Stimulated activated CD8-positive, alpha-beta memory T cell treated with anti-CD3 and anti-CD28 coated beads, Interleukin-4, amount 100 ng/mL, for 24 hours (primary cell): ENCODE results near the gene IGFN1.

Experiments
- DNase-seq: peaks from one replicate; pipeline ENCODE4 v3.0.0-alpha.2; 2020; ENCODE audit warnings: low read depth

The IGFN1 gene

GRCh38 chr1:201163707-201164106 is 26.9 kb upstream of the IGFN1 start:
- no peak for DNase-seq

- no peak for DNase-seq
Observed at GRCh38 chr1:201164645-201165044, 26.0 kb upstream of the IGFN1 start.

- DNase-seq: no peak
Observed at GRCh38 chr1:201167041-201167991, 23.3 kb upstream of the IGFN1 start.

GRCh38 chr1:201169203-201169602 is 21.4 kb upstream of the IGFN1 start:
- no peak for DNase-seq

DNA sequence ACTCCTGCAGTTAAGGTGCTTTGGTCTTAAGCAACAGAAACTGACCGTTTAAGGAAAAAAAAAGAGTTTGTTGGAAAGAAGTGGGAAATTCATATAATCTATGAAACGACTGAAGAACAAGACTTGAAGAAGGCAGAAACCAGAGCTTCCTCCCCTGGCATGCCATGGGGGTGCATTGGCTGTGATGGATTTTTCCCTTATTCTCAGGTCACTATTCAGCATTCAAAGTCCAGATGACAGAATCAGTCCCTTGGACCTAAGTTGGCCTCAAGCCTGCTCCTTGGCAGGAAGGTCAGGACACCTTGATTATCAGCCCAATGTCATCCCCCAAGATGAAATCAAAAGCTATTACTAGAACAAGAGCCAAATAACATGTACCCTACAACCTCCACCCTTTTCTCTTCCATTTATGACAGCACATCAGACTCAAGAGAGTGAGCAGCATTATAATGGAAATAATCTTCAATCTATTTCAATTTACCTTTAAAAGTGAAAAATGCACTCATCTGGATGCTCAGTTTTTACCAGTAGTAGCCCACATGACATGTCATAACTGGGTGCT is 20.6 kb upstream of the IGFN1 start:
- no peak for DNase-seq

DNA sequence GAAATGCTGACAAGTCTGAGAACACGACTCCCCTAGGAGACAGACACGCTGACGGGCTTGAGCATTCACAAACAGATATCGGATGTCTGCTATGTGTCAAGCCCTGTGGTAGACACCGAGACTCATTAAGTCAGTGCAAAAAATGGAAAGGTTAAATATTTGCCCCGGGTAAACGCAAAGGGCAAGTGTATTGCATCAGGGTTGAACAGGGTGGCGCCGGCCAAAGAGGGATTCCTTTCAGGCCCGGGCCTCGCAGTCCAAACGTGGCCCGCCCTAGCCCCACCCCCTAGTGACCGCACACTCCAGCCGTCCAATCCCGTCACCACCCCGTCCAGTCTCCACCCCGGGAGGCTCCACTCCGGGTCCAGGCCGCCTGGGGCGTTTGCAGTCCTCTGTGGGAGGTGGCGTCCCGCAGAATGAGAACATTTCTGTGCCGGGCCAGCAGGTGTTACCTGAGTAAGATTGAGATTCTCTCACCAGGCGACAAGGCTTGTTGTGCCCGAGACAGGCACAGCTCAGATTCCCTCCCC is 20.0 kb upstream of the IGFN1 start:
- DNase-seq: peak; percentile 74

- DNase-seq: peak; percentile 41
Observed at GRCh38 chr1:201171063-201172036, 19.3 kb upstream of the IGFN1 start.

- DNase-seq: no peak
Observed at GRCh38 chr1:201172326-201172725, 18.3 kb upstream of the IGFN1 start.

- DNase-seq: no peak
Observed at GRCh38 chr1:201172999-201173610, 17.5 kb upstream of the IGFN1 start.

- no peak for DNase-seq
Observed at GRCh38 chr1:201173736-201174135, 16.9 kb upstream of the IGFN1 start.

DNA sequence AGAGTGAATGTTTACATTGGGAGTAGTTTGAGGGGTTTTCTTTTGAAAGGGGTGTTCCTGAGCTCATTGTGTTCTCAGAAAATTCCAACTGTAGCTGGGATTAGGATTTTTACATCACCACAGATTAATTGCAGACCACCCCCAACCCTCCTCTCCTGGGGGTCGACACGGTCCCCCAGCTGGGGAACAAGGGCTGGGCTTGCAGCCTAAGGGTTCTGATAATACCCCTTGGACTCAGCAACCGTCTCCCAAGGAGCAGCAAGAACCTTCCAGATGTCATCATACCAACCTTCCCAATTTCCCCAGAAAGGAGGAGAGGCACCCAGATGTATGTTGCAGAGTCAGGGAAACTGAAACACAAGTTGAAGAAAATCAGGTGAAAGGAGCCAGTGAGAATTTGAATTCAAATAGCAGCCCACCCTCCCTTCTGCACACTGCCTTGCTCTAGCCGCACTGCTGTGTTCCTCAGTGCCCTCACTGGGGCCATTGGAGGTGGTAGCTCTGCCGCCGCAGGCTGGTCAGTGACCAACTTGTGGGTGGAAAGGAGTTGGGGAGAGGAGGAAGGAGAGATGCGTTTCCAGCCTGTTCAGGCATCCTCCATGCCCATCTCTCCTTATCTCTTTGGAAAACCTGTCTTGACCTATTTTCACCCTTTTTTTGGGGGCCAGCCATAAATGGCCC is 14.7 kb upstream of the IGFN1 start:
- DNase-seq: no peak

DNA sequence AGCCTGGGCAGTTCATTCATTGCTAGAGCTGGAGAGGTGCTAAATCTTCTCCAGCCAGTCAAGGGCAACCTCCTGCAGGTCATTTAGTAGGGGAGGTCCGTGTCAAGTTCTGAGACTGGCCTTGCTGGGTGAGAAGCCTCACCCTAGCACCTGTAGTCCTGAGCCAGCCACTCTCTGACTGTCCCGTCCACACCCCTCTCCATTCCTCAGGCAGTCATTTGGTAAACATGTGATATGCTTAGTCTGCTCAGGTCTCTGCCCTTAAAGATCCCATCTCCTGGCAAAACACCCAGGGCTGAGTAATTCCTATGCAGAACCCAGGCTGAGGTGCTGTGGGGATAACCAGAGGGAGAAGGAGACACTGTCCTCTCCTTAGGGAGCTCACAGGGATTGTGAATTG is 13.7 kb upstream of the IGFN1 start:
- DNase-seq: no peak

GRCh38 chr1:201178718-201179117 is 11.9 kb upstream of the IGFN1 start:
- DNase-seq: no peak

- DNase-seq: no peak
Observed at GRCh38 chr1:201180141-201180540, 10.5 kb upstream of the IGFN1 start.

- DNase-seq: no peak
Observed at GRCh38 chr1:201180901-201181300, 9.7 kb upstream of the IGFN1 start.

DNA sequence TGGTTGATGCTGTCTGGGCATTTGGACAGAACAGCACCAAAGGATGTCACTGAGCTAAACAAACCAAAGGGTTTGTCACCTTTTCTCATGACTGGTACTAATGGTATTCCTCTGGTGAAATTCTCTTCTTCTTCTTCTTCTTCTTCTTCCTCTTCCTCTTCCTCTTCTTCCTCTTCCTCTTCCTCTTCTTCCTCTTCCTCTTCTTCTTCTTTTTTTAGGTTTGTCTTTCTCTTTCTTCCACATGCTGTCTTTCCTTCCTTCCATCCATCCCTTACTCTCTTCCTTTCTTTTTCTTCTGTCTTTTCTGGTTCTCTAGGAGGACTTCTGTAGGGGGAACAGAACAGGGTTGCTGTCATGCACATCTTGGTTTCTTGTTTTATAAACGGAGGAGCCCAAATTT is 9.3 kb upstream of the IGFN1 start:
- DNase-seq: no peak

DNA sequence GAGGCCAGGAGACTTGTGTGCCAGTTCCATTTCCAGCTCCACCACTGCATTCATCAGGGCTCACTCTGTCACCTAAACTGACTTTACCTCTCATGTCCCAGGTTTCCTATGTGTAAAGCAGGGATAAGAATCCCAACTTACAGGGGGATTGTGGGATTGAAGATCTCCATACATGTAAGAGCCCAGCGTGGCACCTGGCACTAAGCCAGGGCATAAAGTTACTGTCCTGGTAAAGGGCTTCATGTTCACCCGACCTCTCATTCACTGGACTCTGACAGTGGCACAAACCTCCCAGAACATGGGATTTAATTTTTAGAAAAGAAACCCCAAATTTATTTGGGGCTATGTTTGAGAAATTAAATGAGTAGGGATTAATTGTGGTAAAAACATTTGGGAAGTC is 8.9 kb upstream of the IGFN1 start:
- DNase-seq: no peak

GRCh38 chr1:201183209-201183608 is 7.4 kb upstream of the IGFN1 start:
- no peak for DNase-seq

- DNase-seq: no peak
Observed at GRCh38 chr1:201183753-201184152, 6.9 kb upstream of the IGFN1 start.

DNA sequence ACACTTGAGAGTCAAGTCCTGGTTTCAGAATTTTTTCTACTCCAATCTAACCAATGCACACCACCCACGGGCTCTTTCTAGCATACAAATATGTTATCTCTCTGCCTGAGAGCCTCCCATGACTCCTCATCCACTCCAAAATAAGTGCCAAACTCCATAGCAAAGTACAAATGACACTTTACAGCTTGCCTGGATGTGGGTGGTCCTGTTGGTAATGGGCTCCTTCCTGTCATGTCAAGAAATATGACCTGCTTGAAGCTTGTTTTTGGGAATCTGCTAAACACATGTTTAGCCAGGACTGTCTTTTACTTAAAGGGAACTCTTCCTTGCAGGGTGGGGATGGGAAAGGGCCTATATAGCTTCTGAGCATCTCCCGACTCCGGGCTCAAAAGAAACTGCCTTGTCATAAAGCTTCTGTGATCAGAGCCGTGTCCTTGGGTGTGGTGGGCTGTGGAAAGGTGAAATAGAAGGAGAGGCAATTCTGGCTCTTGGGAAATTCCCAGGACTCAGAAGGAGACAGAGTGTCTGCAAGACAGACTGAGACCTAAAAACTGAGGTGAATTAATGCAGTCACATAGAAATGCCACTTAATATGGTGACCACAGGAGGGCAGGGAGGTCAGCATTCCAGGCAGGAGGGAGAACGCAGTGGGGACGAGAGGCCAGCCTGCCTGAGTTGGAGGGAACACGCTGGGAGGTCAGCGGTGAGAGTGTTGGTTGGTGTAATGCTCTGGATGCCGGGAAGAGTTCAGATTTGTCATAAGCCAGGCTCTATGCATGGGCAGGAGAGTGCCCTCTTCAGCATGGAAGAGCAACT is 6.1 kb upstream of the IGFN1 start:
- DNase-seq: no peak
